OCI-LY7 (cell line): ENCODE data around the gene RO60. TPM values are rescaled to one million over a fixed set of nuclear protein-coding genes. Genes with fewer than 3 reads are reported as not detected.

Experiments
- BruUV-seq: library from RNA; stranded (reverse); fragments of 400-500 nt; replicated peaks from 2 replicates; lab custom pipeline; 2021; lab: Mats Ljungman, UMichigan
- CTCF ChIA-PET: fragments of 300-600 bp; sonication (Branson Sonifier 250); formaldehyde crosslinking; loops from one replicate; lab custom pipeline; 2022; ENCODE audit warnings: antibody characterized with exemption; ENCODE audit not compliant: unreplicated experiment; lab: Charles Lee
- POLR2A ChIA-PET: fragments of 300-600 bp; sonication (Branson Sonifier 250); formaldehyde crosslinking; loops from one replicate; lab custom pipeline; 2022; ENCODE audit warnings: antibody characterized with exemption; lab: Charles Lee
- DNase-seq: peaks from one replicate; pipeline ENCODE4 v3.0.0-alpha.2; 2015; ENCODE audit warnings: low spot score
- H2AFZ ChIP-seq: fragments of 200-600 bp; sonication (generic), shearing (Covaris generic); 2 replicates; pipeline ENCODE4 v1.6.1; 2014; ENCODE audit warnings: mild to moderate bottlenecking, antibody characterized with exemption, low read length, moderate library complexity
- H3K27ac ChIP-seq: fragments of 200-600 bp; sonication (generic); 2 replicates; pipeline ENCODE4 v1.5.1; 2014; ENCODE audit warnings: mixed run types, low read depth, mild to moderate bottlenecking, moderate library complexity, low read length, inconsistent platforms; ENCODE audit not compliant: poor library complexity, severe bottlenecking
- H3K36me3 ChIP-seq: fragments of 200-600 bp; sonication (generic); 2 replicates; pipeline ENCODE4 v1.6.1; 2014; ENCODE audit warnings: mild to moderate bottlenecking, antibody characterized with exemption, low read length, moderate library complexity, mixed read lengths; ENCODE audit not compliant: insufficient read depth
- H3K4me1 ChIP-seq: fragments of 200-600 bp; sonication (generic); 2 replicates; pipeline ENCODE4 v1.5.1; 2014; ENCODE audit warnings: mild to moderate bottlenecking, low read length; ENCODE audit not compliant: insufficient read depth, poor library complexity, severe bottlenecking
- H3K4me2 ChIP-seq: fragments of 200-600 bp; sonication (generic); 2 replicates; pipeline ENCODE4 v1.6.1; 2014; ENCODE audit warnings: mild to moderate bottlenecking, low read length
- H3K4me3 ChIP-seq: fragments of 200-600 bp; sonication (generic); 2 replicates; pipeline ENCODE4 v1.5.1; 2014; ENCODE audit warnings: mild to moderate bottlenecking, low read depth, low read length; ENCODE audit not compliant: poor library complexity, severe bottlenecking
- H3K79me2 ChIP-seq: fragments of 200-600 bp; sonication (generic); 2 replicates; pipeline ENCODE4 v1.6.1; 2016; ENCODE audit warnings: low read depth, mild to moderate bottlenecking, low read length, moderate library complexity, mixed read lengths; ENCODE audit not compliant: insufficient read depth
- H3K9me2 ChIP-seq: fragments of 200-600 bp; sonication (generic); 2 replicates; pipeline ENCODE4 v1.6.1; 2016; ENCODE audit warnings: mild to moderate bottlenecking, low read length, mixed read lengths; ENCODE audit not compliant: insufficient read depth
- H3K9me3 ChIP-seq: fragments of 200-600 bp; sonication (generic); 2 replicates; pipeline ENCODE4 v1.6.1; 2014; ENCODE audit warnings: mild to moderate bottlenecking, mixed run types, low read length, mixed read lengths
- H4K20me1 ChIP-seq: fragments of 200-600 bp; sonication (generic); 2 replicates; pipeline ENCODE4 v1.6.1; 2014; ENCODE audit warnings: mild to moderate bottlenecking, antibody characterized with exemption, low read length, moderate library complexity, mixed read lengths; ENCODE audit not compliant: insufficient read depth
- EZH2phosphoT487 ChIP-seq: fragments of 200-600 bp; sonication (generic); IDR thresholded peaks from 2 replicates; pipeline ENCODE4 v1.6.1; 2018; ENCODE audit warnings: low read depth, borderline replicate concordance, mild to moderate bottlenecking, mixed run types, antibody characterized with exemption, low read length, moderate library complexity, mixed read lengths
- intact Hi-C: fragments of 100-400 bp; cut with micrococcal nuclease; formaldehyde crosslinking; loops from one replicate; pipeline ENCODE4 v1.10.0; 2022; ENCODE audit not compliant: unreplicated experiment
- total RNA-seq, 2 experiments: library from RNA; depleted of rRNA in 1 of 2; stranded (reverse); fragments of >200 nt in 1 of 2; shearing (Covaris generic) in 1 of 2; gene quantifications; 2 replicates each; pipeline ENCODE4 v1.2.3, GENCODE V29; 2014 to 2022
- TF ChIP-seq, protein P1 (sequence below): fragments of 200-600 bp; sonication (generic); conservative IDR thresholded peaks from 2 replicates; pipeline ENCODE4 v1.5.1; 2014; ENCODE audit warnings: mild to moderate bottlenecking, antibody characterized with exemption, low read length, moderate library complexity, mixed read lengths

RO60 gene
- total RNA-seq, 2 experiments from 2014 or later, result 70.4 to 83.3 TPM

- intact Hi-C loops, result no loop called here
- Histone ChIP-seq H3K4me1 (no peaks in the 10 kb centered on the region), H3K4me3 (no peak overlapping the region), H3K9me2 (no peaks in the 10 kb centered on the region), H3K27ac (no peak overlapping the region), H3K79me2 (no peaks in the 10 kb centered on the region), H3K4me2 (no peak overlapping the region), H3K36me3 (peaks cover 84% of the 10 kb centered on the region), H4K20me1 (no peaks in the 10 kb centered on the region), H3K9me3 (no peaks in the 10 kb centered on the region), H2AFZ (no peak overlapping the region)
- ChIA-PET CTCF (no interaction called here), POLR2A (interaction anchor here (4.2 kb wide), 1 partner anchor 18 kb away, joined by 18 read pairs; the partner anchor contains the start of gene GLRX2)
- TF ChIP-seq, protein P1, sequence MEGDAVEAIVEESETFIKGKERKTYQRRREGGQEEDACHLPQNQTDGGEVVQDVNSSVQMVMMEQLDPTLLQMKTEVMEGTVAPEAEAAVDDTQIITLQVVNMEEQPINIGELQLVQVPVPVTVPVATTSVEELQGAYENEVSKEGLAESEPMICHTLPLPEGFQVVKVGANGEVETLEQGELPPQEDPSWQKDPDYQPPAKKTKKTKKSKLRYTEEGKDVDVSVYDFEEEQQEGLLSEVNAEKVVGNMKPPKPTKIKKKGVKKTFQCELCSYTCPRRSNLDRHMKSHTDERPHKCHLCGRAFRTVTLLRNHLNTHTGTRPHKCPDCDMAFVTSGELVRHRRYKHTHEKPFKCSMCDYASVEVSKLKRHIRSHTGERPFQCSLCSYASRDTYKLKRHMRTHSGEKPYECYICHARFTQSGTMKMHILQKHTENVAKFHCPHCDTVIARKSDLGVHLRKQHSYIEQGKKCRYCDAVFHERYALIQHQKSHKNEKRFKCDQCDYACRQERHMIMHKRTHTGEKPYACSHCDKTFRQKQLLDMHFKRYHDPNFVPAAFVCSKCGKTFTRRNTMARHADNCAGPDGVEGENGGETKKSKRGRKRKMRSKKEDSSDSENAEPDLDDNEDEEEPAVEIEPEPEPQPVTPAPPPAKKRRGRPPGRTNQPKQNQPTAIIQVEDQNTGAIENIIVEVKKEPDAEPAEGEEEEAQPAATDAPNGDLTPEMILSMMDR, result no peak
- TF ChIP-seq EZH2phosphoT487, result no peak
- BruUV-seq, result no TSS peak
- no peak for DNase-seq
These were observed 26.9 kb downstream of the RO60 start for GRCh38 chr1:193086342-193086741.

DNA sequence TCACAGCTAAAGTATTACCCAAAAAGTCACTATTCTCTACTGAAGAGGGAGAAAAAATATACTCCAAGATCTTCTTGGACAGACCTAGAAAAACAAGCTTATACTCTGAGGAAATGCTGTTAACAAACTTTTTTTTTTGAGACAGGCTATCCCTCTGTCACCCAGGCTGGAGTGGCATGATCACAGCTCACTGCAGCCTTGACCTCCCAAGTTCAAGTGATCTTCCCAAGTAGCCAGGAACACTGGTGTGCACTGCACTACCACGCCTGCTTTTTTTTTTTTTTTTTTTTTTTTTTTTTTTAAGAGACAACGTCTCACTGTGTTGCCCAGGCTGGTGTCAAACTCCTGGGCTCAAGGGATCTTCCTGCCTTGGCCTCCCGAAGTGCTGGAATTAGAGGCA, 28.5 kb downstream of the RO60 start:
- Histone ChIP-seq H4K20me1 (no peaks in the 10 kb centered on the region), H3K27ac (no peak overlapping the region), H3K4me2 (no peak overlapping the region), H3K4me3 (no peak overlapping the region), H3K4me1 (no peaks in the 10 kb centered on the region), H3K9me3 (no peaks in the 10 kb centered on the region), H3K36me3 (peaks cover 73% of the 10 kb centered on the region), H2AFZ (no peak overlapping the region), H3K9me2 (no peaks in the 10 kb centered on the region), H3K79me2 (no peaks in the 10 kb centered on the region)
- intact Hi-C loops, result loop anchor here (2.0 kb wide), 1 partner anchor 13 kb away; no protein-coding TSS in a partner anchor
- POLR2A ChIA-PET, result interaction anchor here (0.6 kb wide), 1 partner anchor 69 kb away, joined by 4 read pairs; no protein-coding TSS in a partner anchor
- BruUV-seq, result no TSS peak
- CTCF ChIA-PET, result no interaction called here
- DNase-seq, result no peak
- TF ChIP-seq, protein P1, result no peak
- TF ChIP-seq EZH2phosphoT487, result no peak

DNA sequence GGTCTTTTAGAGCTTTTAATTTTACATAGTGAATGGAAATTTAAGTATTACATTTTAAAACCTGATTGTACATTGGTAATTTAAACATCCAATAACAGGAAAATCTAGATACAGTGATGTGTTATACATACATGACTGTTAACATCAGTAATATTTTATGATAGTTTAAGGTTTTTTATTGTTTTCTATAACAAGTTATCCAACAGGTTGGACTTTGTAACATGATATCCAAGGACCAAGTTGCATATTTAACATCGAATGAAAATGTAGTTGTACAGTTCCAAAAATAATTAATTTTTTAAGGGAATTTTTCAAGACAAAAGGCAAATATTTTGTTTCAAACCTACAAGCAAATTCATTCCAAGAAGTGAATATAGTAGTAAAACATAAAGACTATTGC, 31.5 kb downstream of the RO60 start:
- ChIA-PET POLR2A (interaction anchor here (0.6 to 1.5 kb wide), 5 partner anchors 10 to 933 kb away, joined by 3 to 5 read pairs (median 4); no protein-coding TSS in a partner anchor), CTCF (no interaction called here)
- intact Hi-C loops, result no loop called here
- no peak overlapping the region for H3K4me2 ChIP-seq
- H2AFZ ChIP-seq, result no peak overlapping the region
- peaks cover 61% of the 10 kb centered on the region for H3K36me3 ChIP-seq
- H3K9me2 ChIP-seq, result no peaks in the 10 kb centered on the region
- no peak overlapping the region for H3K4me3 ChIP-seq
- DNase-seq, result no peak
- no peaks in the 10 kb centered on the region for H4K20me1 ChIP-seq
- TF ChIP-seq, protein P1, result no peak
- no peak for TF ChIP-seq EZH2phosphoT487
- H3K9me3 ChIP-seq, result no peaks in the 10 kb centered on the region
- H3K27ac ChIP-seq, result no peak overlapping the region
- no TSS peak for BruUV-seq
- no peaks in the 10 kb centered on the region for H3K4me1 ChIP-seq
- H3K79me2 ChIP-seq, result no peaks in the 10 kb centered on the region
